Measurements from ENCODE around the gene FAM114A2.
"Not testable (repeated sequence)": the region's sequence is repeated elsewhere in the genome, so short reads cannot be mapped to it uniquely, and the experiment has no call there.

Gene FAM114A2

DNA sequence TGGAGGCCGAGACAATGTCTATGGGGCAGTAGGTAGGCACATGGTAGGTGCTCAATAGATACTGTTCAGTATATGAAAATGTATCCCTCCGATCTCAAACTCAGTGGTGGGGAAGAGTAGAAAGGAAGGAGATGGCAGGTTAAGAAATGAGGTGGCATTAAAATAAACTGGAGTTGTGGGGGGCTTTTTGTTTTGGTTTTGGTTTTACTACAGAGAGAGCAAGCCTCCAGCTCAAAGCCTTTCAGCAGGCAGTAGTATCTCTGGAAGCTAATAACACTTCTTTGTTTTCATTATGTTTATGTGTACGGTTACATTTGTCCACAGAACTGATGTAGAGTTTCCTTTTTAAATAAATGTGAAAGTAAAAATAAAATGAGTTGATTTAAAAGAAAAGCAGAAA, 8.6 kb upstream of the FAM114A2 start:
- DNase-seq (ENCODE audit: low read depth in 2 of 2), result no peak

- DNase-seq (ENCODE audit: low read depth in 2 of 2), result no peak
Measured at GRCh38 chr5:154046486-154046885, 7.8 kb upstream of the FAM114A2 start.

- DNase-seq (ENCODE audit: low read depth in 2 of 2), result no peak
Measured at GRCh38 chr5:154044581-154044980, 5.9 kb upstream of the FAM114A2 start.

DNA sequence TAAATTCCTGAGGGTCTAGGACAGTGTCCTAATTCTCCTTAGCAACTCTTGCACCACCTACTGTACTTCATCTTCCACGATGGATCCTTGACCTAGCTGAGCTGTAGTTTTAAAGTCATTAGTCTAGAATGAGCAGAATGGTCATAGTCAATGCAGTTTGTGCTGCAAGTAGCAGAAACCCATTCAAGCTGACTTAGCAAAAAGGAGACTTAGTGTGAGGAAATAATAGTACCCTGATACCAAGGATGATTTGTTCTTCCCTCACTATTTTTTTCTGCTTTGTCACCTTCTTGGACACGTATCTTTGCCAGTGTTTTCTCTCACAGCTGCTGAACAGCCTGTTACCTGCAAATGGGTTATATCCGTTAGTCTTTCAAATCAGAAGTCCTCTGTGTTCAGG, 5.4 kb upstream of the FAM114A2 start:
- DNase-seq (ENCODE audit: low read depth in 2 of 2), result no peak

GRCh38 chr5:154042766-154043165, 4.1 kb upstream of the FAM114A2 start:
- DNase-seq (ENCODE audit: low read depth in 2 of 2), result no peak

DNA sequence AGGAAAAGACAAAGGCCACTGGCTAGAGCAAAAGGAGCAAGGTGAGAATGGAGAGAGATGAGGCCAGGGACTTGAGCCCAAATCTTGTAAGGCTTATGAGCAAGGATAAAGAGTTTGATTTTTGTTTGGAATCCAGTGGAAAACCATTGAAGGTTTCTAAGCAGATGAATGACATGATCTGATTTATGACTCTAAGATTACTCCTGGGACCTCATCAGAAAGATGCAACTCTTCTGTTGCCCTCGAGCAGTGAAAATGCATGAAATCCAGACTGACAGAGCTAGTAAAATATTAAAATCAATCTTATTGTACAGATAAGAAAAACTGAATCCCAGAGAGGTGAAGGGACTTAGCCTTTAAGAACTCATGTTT, 734 bp upstream of the FAM114A2 start:
- no peak for DNase-seq (ENCODE audit: low read depth in 2 of 2)

DNA sequence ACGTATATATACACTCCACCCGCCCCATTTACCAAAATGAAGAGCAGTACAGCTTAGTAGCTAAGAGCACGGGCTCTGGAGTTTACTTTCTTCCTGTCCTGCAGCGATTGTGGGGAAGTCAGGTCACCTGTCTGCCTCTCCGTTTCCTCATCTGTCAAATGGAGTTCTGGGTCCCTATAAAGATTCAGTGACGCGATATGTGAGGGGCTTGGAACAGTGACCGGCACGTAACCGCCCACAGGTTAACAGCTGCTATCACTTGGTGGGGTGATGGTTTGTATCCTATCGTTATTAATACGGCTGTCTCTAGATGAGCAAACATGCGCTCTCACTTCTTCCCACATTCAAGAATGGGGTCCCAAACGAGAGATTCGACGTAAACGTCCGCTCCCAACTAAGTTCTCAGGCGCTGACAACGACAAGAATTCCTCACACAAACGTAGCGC, 426 bp downstream of the FAM114A2 start:
- peak; percentile 3 to 11 for DNase-seq (ENCODE audit: low read depth in 2 of 2)

- no peak for DNase-seq (ENCODE audit: low read depth in 2 of 2)
Measured at GRCh38 chr5:154034944-154035343, 3.8 kb downstream of the FAM114A2 start.

DNA sequence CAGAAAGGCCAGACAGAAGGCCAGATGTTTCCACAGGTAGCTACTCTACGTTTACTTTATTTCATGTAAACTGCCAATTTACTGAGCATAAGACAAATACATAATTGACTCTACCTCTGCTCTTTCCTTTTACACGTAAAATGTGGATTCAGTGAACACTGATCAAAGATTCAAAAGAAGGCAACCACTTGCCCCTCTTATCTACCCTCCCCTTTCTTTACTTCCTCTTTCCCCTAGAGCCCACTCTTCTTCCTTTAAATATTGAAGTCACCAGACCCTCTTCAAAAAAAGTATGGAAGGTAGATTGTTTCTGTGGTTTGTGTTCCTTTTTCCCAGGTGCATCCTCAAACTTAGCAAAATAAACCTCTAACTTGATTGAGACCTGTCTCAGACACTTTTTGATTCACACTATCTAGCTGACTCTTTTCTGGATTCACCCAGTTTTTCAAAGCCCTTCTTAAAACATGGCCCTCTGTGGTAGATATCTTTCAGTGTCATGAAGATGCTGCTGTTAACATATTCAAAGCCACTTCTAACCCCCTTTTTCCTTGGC, 6.7 kb downstream of the FAM114A2 start:
- DNase-seq (ENCODE audit: low read depth in 2 of 2), result no peak

- DNase-seq (ENCODE audit: low read depth in 2 of 2), result no peak
Measured at GRCh38 chr5:154025951-154026350, 12.8 kb downstream of the FAM114A2 start.

DNA sequence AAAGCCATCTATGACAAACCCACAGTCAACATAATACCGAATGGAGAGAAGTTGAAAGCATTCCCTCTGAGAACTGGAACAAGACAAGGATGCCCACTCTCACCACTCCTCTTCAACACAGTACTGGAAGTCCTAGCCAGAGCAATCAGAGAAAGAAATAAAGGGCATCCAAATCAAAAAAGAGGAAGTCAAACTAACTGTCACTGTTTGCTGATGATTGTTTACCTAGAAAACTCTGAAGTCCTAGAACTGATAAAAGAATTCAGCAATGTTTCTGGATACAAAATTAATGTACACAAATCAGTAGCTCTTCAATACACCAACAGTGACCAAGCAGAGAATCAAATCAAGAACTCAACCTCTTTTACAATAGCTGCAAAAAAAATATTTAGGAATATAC, 19.8 kb downstream of the FAM114A2 start:
- DNase-seq (ENCODE audit: low read depth in 2 of 2), result not testable (repeated sequence)

GRCh38 chr5:154015071-154015693, 23.5 kb downstream of the FAM114A2 start:
- DNase-seq (ENCODE audit: low read depth in 2 of 2), result no peak

- DNase-seq (ENCODE audit: low read depth in 2 of 2), result no peak
Measured at GRCh38 chr5:154010660-154011059, 28.1 kb downstream of the FAM114A2 start.

- no peak for DNase-seq (ENCODE audit: low read depth in 2 of 2)
Measured at GRCh38 chr5:154005648-154006047, 33.1 kb downstream of the FAM114A2 start.

DNA sequence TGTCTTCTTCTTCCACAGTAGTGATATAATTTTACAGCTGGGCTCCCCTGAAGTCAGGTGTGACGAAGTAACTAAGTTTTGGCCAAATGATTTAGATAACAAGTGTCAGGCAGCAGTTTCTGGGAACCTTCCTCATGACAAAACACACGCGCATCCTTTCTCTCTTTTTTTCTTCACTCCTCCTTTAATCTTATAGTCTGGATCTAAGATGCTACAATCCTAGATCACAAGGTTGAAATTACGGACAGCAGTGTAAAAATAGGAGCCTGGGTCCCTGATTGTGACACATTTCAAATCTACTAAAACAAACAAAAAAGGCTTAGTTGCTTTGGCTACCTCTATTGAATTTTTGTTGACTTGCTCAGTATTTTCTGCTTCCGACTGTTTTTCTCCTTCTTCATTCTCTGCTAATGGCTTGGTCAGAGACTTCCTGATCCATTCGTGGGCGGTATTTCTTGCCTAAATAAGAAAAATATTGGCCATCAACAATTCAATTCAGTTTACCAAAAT, 36.1 kb downstream of the FAM114A2 start:
- no peak for DNase-seq (ENCODE audit: low read depth in 2 of 2)

GRCh38 chr5:154002093-154002492, 36.6 kb downstream of the FAM114A2 start:
- no peak for DNase-seq (ENCODE audit: low read depth in 2 of 2)

GRCh38 chr5:154000703-154001102, 38.0 kb downstream of the FAM114A2 start:
- no peak for DNase-seq (ENCODE audit: low read depth in 2 of 2)

DNA sequence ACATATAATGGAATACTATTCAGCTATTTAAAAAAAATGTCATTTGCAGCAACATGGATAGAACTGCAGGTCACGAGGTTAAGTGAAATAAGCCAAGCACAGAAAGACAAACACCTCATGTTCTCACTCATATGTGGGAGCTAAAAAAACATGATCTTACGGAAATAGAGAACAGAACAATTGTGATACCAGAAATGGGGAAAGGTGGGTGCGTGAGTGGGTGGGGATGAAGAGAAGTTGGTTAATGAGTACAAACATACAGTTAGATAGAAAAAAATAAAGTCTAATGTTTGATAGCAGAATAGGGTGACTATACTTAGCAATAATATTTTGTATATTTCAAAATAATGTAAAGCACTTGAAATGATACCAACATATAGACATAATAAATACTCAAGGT, 38.7 kb downstream of the FAM114A2 start:
- no peak for DNase-seq (ENCODE audit: low read depth in 2 of 2)

DNA sequence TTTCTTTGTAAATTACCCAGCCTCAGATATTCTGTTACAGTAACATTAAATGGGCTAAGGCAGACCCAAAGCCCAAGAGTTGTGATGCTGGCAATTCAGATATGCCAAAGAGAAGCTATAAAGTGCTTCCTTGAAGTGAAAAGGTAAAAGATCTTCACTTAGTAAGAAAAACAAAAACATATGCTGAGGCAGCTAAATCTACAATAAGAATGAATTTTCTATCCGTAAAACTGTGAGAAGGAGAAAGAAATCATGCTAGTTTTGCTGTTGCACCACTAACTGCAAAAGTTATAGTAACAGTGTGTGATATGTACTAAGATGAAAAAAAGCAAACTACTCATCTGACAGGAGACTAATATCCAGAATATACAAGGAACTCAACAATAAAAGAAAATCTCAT, 39.9 kb downstream of the FAM114A2 start:
- no peak for DNase-seq (ENCODE audit: low read depth in 2 of 2)

DNA sequence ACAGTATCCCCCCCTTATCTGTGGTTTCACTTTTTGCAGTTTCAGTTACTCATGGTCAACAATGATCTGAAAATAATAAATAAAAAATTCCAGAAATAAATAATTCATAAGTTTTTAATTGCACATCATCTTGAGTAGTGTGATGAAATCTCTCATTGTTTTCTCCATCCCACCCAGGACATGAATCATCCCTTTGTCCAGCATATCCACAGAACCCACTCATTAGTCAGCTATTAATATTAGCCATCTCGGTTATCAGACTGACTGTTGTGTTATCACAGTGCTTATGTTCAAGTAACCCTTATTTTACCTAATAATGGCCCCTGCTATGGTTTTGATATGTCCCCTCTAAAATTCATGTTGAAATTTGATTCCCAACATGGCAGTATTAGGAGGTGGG, 40.7 kb downstream of the FAM114A2 start:
- DNase-seq (ENCODE audit: low read depth in 2 of 2), result no peak

- DNase-seq (ENCODE audit: low read depth in 2 of 2), result no peak
Measured at GRCh38 chr5:153991168-153991567, 47.5 kb downstream of the FAM114A2 start.

- no peak for DNase-seq (ENCODE audit: low read depth in 2 of 2)
Measured at GRCh38 chr5:153988510-153988909, 50.2 kb downstream of the FAM114A2 start.

GRCh38 chr5:153987301-153987700, 51.4 kb downstream of the FAM114A2 start:
- no peak for DNase-seq (ENCODE audit: low read depth in 2 of 2)

- DNase-seq (ENCODE audit: low read depth in 2 of 2), result no peak
Measured at GRCh38 chr5:153985498-153985897, 53.2 kb downstream of the FAM114A2 start.
